D721Med (cell line): ENCODE data around the gene ZC3H18.

Source experiments
- DNase-seq: peaks from one replicate; pipeline ENCODE4 v3.0.0; 2011; ENCODE audit warnings: low spot score; ENCODE audit not compliant: insufficient read length
- FAIRE-seq: peaks from 2 replicates; lab custom pipeline; 2011; peaks lifted over from hg19 to GRCh38; lab: Jason Lieb, UNC
- TF ChIP-seq, protein P1 (sequence below): IDR thresholded peaks from 2 replicates; pipeline ENCODE4 v1.5.1; 2012; ENCODE audit warnings: mild to moderate bottlenecking, control low read depth; ENCODE audit not compliant: insufficient read depth; ENCODE audit errors: missing control alignments

ZC3H18 gene

DNA sequence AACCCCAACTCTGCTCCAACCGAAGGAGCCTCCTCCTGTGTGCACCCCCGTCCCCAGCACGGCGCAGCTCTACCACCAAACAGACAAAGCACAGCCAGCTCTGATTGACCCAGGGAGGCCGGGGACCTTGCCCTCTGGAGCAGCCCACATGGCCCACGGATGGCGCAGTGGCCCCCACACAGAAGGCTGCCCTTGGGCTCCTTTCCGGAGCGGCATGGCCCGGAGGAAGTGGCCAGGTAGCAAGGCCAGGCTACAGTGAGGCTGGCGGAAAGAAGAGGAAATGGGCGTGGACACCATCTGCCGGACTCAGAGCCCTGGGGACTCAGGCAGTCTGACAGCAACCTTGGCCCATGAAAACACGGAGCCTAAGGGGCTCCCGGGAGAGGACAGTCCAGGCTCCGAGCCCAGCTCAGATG, 19.9 kb upstream of the ZC3H18 start:
- FAIRE-seq (no peak), DNase-seq (no peak)
- TF ChIP-seq, protein P1, sequence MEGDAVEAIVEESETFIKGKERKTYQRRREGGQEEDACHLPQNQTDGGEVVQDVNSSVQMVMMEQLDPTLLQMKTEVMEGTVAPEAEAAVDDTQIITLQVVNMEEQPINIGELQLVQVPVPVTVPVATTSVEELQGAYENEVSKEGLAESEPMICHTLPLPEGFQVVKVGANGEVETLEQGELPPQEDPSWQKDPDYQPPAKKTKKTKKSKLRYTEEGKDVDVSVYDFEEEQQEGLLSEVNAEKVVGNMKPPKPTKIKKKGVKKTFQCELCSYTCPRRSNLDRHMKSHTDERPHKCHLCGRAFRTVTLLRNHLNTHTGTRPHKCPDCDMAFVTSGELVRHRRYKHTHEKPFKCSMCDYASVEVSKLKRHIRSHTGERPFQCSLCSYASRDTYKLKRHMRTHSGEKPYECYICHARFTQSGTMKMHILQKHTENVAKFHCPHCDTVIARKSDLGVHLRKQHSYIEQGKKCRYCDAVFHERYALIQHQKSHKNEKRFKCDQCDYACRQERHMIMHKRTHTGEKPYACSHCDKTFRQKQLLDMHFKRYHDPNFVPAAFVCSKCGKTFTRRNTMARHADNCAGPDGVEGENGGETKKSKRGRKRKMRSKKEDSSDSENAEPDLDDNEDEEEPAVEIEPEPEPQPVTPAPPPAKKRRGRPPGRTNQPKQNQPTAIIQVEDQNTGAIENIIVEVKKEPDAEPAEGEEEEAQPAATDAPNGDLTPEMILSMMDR = no peak

DNA sequence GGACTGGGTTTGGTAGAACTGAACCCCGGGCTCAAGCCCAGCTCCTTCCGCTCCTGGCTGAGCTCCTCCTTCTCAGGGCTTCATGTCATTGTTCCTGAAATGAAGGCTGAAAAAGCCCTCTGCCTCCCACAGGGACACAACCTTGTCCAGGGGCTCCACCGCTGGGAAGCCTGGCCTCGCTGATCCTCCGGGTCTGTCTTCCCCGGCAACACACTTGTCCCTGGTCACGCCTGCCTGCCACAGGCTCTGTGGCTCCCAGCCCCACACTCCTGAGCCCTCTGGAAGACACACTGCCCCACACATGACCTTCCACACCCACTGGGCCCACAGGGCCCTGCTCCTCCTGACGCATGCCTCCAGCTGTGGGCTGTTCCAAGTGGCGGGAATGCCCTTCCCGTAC, 18.0 kb upstream of the ZC3H18 start:
- DNase-seq (no peak), FAIRE-seq (no peak)
- TF ChIP-seq, protein P1 = no peak

DNA sequence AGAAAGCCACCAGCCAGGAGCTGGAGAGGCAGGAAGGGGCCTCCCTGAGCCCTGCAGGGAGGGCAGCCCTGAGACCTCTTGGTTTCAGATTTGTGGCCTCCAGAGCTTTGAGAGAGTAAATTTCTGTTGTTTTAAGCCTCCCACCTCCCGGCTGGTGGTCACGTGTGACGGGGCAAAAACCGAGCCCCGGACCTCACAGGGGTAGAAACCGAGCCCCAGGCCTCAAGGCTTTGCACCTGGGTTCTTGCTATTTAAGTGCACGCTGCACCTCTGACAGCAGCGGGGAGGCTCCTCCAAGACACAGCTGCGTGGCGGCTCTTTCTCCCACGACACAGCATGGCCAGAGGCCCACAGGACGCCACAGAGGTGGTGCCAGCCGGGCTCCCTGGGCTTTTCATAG, 17.4 kb upstream of the ZC3H18 start:
- DNase-seq (no peak), FAIRE-seq (no peak)
- TF ChIP-seq, protein P1 = no peak

DNA sequence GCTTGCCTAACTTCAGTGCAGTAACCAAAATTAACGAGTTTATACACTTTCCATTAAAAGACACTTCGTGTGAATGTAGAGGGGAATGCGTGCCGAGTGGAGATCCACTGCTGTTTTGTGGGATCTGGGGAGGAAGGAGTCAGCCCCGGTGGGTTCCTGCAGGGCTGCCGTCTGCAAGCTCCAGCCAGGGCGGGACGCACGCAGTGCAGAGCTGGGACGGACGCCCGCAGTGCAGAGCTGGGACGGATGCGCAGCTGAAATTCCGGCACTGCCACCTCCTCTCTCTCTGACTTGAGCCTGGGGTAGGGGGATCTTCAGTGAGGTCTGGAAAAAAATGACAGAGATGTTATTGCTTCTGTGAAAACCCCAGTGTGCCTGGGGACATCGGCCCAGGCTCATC, 16.5 kb upstream of the ZC3H18 start:
- DNase-seq = no peak

DNA sequence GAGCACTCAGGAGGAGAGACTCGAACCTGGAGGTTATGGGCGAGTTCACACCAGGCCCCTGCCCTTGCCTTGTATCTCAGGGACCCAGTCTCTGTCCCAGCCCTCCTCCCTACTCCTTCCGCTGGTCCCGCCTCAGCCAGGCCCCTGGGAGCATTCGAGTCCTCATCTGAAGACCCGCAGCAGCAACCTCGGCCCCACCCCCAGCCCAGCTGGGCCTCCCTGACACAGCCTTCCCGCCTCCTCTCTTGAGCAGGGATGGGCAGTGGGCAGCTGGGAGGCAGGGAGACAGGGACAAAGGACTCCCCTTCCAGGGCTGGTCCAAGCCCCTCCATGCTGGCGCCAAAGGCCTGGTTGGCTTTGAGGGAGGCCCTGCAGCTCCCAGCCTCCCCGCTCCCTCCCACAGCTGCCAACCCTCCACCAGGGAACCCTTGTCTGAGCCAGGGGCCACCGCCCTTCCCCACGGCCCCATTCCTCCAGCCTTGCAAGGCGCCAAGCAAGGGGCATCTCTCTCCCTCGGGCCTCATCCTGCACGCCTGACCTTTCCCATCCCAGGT, 15.4 kb upstream of the ZC3H18 start:
- FAIRE-seq (no peak), DNase-seq (no peak)
- TF ChIP-seq, protein P1 = no peak

More for the DNA sequence above, 16.5 kb upstream of the ZC3H18 start:
- FAIRE-seq = no peak
- TF ChIP-seq, protein P1 = no peak

DNA sequence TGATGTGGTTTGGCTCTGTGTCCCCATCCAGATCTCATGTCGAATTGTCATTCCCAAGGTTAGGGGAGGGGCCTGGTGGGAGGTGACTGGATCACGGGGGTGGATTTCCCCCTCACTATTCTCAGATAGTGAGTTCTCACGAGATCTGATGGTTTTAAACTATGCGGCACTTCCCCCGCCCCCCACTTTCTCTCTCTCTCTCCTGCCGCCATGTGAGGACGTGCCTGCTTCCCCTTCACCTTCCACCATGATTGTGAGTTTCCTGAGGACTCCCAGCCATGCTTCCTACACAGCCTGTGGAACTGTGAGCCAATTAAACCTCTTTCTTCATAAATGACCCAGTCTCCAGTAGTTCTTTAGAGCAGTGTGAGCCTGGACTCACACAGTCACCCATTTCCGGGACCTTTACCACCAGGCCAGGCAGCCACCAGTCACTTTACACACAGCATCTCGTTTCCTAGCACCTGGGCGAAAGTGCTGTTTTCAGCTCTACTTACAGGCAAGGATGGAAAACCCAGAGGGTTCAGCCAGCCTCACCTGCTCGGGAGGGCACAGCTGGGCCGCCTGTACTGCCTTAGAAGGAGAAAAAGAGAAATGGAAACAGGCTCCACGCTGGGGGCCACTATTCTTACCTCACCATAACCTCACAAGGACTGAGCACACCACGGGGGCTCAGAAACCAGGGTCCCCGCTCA, 13.8 kb upstream of the ZC3H18 start:
- FAIRE-seq = no peak
- TF ChIP-seq, protein P1 = no peak

More for the DNA sequence above, 13.8 kb upstream of the ZC3H18 start:
- no peak for DNase-seq
